ENCODE data around the gene SLC6A2.
"Not testable (repeated sequence)": the region's sequence is repeated elsewhere in the genome, so short reads cannot be mapped to it uniquely, and the experiment has no call there.

The SLC6A2 gene

GRCh38 chr16:55655897-55656681 lies at the start of gene SLC6A2:
TSS of gene SLC6A2 (plus strand) at chr16:55655988. CDS start at chr16:55656695, 707 bp downstream.
- DNase-seq (ENCODE audit: low spot score): no peak

- no peak for DNase-seq (ENCODE audit: low spot score)
Measured at GRCh38 chr16:55613613-55614335, 42.0 kb upstream of the SLC6A2 start.

- no peak for DNase-seq (ENCODE audit: low spot score)
Measured at GRCh38 chr16:55615071-55615470, 40.7 kb upstream of the SLC6A2 start.

GRCh38 chr16:55615670-55616069 lies 40.1 kb upstream of the SLC6A2 start:
- not testable (repeated sequence) for DNase-seq (ENCODE audit: low spot score)

- DNase-seq (ENCODE audit: low spot score): no peak
Measured at GRCh38 chr16:55621771-55622170, 34.0 kb upstream of the SLC6A2 start.

- DNase-seq (ENCODE audit: low spot score): no peak
Measured at GRCh38 chr16:55622272-55622671, 33.5 kb upstream of the SLC6A2 start.

GRCh38 chr16:55622930-55623561 lies 32.7 kb upstream of the SLC6A2 start:
- DNase-seq (ENCODE audit: low spot score): no peak

GRCh38 chr16:55623640-55624039 lies 32.1 kb upstream of the SLC6A2 start:
- no peak for DNase-seq (ENCODE audit: low spot score)

GRCh38 chr16:55624696-55625095 lies 31.1 kb upstream of the SLC6A2 start:
- DNase-seq (ENCODE audit: low spot score): no peak

- DNase-seq (ENCODE audit: low spot score): no peak
Measured at GRCh38 chr16:55625843-55626242, 29.9 kb upstream of the SLC6A2 start.

- no peak for DNase-seq (ENCODE audit: low spot score)
Measured at GRCh38 chr16:55628306-55628968, 27.4 kb upstream of the SLC6A2 start.

- no peak for DNase-seq (ENCODE audit: low spot score)
Measured at GRCh38 chr16:55630774-55631173, 25.0 kb upstream of the SLC6A2 start.

GRCh38 chr16:55632259-55632658 lies 23.5 kb upstream of the SLC6A2 start:
- DNase-seq (ENCODE audit: low spot score): no peak

- no peak for DNase-seq (ENCODE audit: low spot score)
Measured at GRCh38 chr16:55634193-55634592, 21.6 kb upstream of the SLC6A2 start.

GRCh38 chr16:55638256-55638655 lies 17.5 kb upstream of the SLC6A2 start:
- no peak for DNase-seq (ENCODE audit: low spot score)

GRCh38 chr16:55640701-55641327 lies 15.0 kb upstream of the SLC6A2 start:
- no peak for DNase-seq (ENCODE audit: low spot score)

GRCh38 chr16:55641430-55642056 lies 14.2 kb upstream of the SLC6A2 start:
- DNase-seq (ENCODE audit: low spot score): no peak

- no peak for DNase-seq (ENCODE audit: low spot score)
Measured at GRCh38 chr16:55642611-55643010, 13.2 kb upstream of the SLC6A2 start.

- no peak for DNase-seq (ENCODE audit: low spot score)
Measured at GRCh38 chr16:55643161-55643970, 12.4 kb upstream of the SLC6A2 start.

GRCh38 chr16:55645986-55646385 lies 9.8 kb upstream of the SLC6A2 start:
- DNase-seq (ENCODE audit: low spot score): no peak

- DNase-seq (ENCODE audit: low spot score): no peak
Measured at GRCh38 chr16:55647343-55647742, 8.4 kb upstream of the SLC6A2 start.
